Peyer's patch (tissue), 4 donors: ENCODE data around the gene SH3RF3.

ENCODE experiments used
- CTCF ChIP-seq, 6 experiments: fragments of 450-650 bp in 4 of 6; fragments of 200-600 bp in 2 of 6; sonication (generic) in 1 of 6; IDR thresholded peaks; one replicate each; pipeline ENCODE4 v1.5.1; 2017 to 2019; ENCODE audit warnings: antibody characterized with exemption in 6 of 6, mild to moderate bottlenecking in 3 of 6, moderate library complexity in 1 of 6
- POLR2A ChIP-seq, 2 donors: fragments of 450-650 bp; IDR thresholded peaks; one replicate each; pipeline ENCODE4 v1.5.1; 2017; ENCODE audit warnings: antibody characterized with exemption in 2 of 2, mild to moderate bottlenecking in 2 of 2, moderate library complexity in 2 of 2

- TF ChIP-seq CTCF (IDR thresholded peaks at IDR 0.05), result no peak
- TF ChIP-seq POLR2A (IDR thresholded peaks at IDR 0.05), result no peak
Observed at GRCh38 chr2:109527079-109527478, 398.1 kb downstream of the SH3RF3 start.
